Lower leg skin (tissue), 4 donors: ENCODE measurements around the gene TACR1. TPM values are rescaled to one million over a fixed set of nuclear protein-coding genes. Genes with fewer than 3 reads are reported as not detected.
"Not testable (repeated sequence)": the region's sequence is repeated elsewhere in the genome, so short reads cannot be mapped to it uniquely, and the experiment has no call there.

Experiments
- DNase-seq, 2 donors: peaks; one replicate each; pipeline ENCODE4 v3.0.0-alpha.2; 2019; ENCODE audit warnings: low spot score in 2 of 2
- H3K4me3 ChIP-seq: fragments of 200-600 bp; sonication (generic); 2 replicates; pipeline ENCODE4 v1.5.1; 2017; ENCODE audit warnings: mild to moderate bottlenecking, low read depth; ENCODE audit not compliant: poor library complexity, severe bottlenecking
- POLR2A ChIP-seq, 2 donors: fragments of 450-650 bp; IDR thresholded peaks; one replicate each; pipeline ENCODE4 v1.6.1; 2016 to 2017; ENCODE audit warnings: antibody characterized with exemption in 2 of 2, mild to moderate bottlenecking in 1 of 2, moderate library complexity in 1 of 2
- WGBS, 2 donors: methylation state at CpG; one replicate each; pipeline ENCODE4 v1.1.5; 2018; 5-methylcytosine and 5-hydroxymethylcytosine counted together
- intact Hi-C: fragments of 100-400 bp; cut with DNase I; formaldehyde crosslinking; loops from one replicate; pipeline ENCODE4 v1.15.0; 2023; ENCODE audit warnings: low total_unique reads
- total RNA-seq, 4 donors: library from RNA; depleted of rRNA; stranded (reverse); fragments of >200 nt; gene quantifications; one replicate each; pipeline ENCODE4 v1.1.0, GENCODE V29; 2016
- TF ChIP-seq, protein P1 (sequence below), 3 donors: fragments of 450-650 bp; IDR thresholded peaks; one replicate each; pipeline ENCODE4 v1.5.1; 2016; ENCODE audit warnings: antibody characterized with exemption in 3 of 3, mild to moderate bottlenecking in 3 of 3, moderate library complexity in 2 of 3

The TACR1 gene
- total RNA-seq, 4 donors from 2014 or later: 0.95 to 8.0 (median 2.7) TPM

DNA sequence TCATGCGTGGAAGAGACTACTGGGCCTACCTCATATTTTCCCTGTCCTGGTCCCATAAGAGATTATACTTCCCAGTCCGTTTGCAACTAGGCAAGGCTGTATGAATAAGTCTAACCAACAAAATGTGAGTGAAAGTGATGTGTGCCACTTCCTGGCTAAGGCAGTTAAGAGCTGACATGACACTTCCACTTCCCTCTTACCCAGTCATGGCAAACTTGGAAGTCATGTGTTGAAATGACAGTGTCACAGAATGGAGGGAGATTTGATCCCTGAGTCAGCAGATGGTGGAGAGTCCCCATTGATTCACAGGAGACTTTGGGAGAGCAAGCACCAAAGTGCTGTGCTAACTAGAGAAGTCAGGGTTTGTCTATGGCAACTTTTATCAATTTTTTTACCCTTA, 36.4 kb downstream of the TACR1 start:
- intact Hi-C loops: no loop called here

DNA sequence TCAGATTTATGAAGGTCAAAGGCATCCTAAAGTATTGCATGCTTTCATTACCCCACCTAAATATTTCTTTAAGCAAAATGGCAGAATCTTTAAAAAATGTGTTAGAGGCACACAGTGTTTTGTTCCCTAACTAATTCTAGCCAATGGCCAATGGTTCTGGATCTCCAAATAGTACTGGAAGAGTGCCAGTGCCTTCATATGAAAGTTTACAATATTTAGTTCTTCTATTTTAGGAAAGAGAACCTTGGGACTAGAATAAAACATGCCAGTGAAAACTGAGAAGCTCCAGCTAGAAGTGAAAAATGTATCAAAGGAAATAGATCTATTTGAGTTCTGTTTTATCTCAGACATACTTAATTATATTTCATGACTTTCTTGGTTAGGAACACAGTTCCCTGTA, 37.1 kb downstream of the TACR1 start:
- TF ChIP-seq POLR2A (IDR thresholded peaks at IDR 0.05): no peak
- TF ChIP-seq, protein P1, sequence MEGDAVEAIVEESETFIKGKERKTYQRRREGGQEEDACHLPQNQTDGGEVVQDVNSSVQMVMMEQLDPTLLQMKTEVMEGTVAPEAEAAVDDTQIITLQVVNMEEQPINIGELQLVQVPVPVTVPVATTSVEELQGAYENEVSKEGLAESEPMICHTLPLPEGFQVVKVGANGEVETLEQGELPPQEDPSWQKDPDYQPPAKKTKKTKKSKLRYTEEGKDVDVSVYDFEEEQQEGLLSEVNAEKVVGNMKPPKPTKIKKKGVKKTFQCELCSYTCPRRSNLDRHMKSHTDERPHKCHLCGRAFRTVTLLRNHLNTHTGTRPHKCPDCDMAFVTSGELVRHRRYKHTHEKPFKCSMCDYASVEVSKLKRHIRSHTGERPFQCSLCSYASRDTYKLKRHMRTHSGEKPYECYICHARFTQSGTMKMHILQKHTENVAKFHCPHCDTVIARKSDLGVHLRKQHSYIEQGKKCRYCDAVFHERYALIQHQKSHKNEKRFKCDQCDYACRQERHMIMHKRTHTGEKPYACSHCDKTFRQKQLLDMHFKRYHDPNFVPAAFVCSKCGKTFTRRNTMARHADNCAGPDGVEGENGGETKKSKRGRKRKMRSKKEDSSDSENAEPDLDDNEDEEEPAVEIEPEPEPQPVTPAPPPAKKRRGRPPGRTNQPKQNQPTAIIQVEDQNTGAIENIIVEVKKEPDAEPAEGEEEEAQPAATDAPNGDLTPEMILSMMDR (IDR thresholded peaks at IDR 0.05): no peak
- no peak overlapping the region for H3K4me3 ChIP-seq
- intact Hi-C loops: no loop called here
- DNase-seq: no peak

More for the DNA sequence above, 36.4 kb downstream of the TACR1 start:
- no peak for TF ChIP-seq POLR2A (IDR thresholded peaks at IDR 0.05)
- TF ChIP-seq, protein P1 (IDR thresholded peaks at IDR 0.05): no peak
- WGBS, 2 donors: 79 to 81% methylated on average over 2 of the region's 2 CpGs
- H3K4me3 ChIP-seq: no peak overlapping the region
- no peak for DNase-seq

DNA sequence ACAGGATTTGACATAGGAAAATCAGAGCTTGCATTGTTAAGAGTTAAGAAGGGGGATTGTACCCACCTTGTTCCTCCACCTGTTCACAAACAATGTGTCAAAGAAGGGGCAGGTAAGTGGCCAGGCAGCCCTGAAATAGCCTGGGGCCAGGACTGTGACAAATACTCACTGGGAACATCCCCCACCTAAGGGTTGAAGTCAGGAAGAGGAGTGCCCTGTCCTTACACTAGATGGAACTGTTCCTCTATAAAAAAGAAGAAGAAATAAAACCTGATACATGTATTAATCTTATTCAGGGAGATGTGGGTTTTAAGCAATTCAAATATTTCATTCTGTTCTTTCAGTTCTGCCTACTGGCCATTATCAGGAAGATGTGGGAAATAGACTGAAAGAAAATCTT, 41.9 kb downstream of the TACR1 start:
- no peak for DNase-seq
- no peak overlapping the region for H3K4me3 ChIP-seq

DNA sequence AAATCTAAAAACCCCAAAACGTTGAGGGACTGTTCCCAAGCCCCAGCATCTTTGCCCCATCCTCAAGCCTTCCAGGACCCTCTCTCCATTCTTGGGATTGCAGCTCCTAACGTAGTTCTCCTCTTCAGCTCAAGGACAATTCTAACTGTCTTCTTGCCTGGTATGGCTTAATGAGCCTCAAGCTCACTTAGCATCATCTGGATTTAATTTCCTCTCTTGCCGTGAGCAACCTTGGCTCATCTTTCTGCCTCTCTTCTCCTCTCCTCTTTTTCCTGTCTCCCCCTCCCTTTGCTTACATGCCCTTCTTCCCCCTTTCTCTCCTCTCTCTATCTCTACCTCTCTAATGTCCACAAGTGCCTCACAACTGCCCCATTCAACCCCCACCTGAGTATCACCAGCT, 44.2 kb downstream of the TACR1 start:
- TF ChIP-seq, protein P1 (IDR thresholded peaks at IDR 0.05): no peak
- no peak for TF ChIP-seq POLR2A (IDR thresholded peaks at IDR 0.05)
- intact Hi-C loops: no loop called here
- H3K4me3 ChIP-seq: no peak overlapping the region
- no peak for DNase-seq
- 55 to 63% methylated on average over 3 of the region's 3 CpGs for WGBS, 2 donors

More for the DNA sequence above, 41.9 kb downstream of the TACR1 start:
- TF ChIP-seq, protein P1 (IDR thresholded peaks at IDR 0.05): no peak
- no peak for TF ChIP-seq POLR2A (IDR thresholded peaks at IDR 0.05)
- intact Hi-C loops: no loop called here

DNA sequence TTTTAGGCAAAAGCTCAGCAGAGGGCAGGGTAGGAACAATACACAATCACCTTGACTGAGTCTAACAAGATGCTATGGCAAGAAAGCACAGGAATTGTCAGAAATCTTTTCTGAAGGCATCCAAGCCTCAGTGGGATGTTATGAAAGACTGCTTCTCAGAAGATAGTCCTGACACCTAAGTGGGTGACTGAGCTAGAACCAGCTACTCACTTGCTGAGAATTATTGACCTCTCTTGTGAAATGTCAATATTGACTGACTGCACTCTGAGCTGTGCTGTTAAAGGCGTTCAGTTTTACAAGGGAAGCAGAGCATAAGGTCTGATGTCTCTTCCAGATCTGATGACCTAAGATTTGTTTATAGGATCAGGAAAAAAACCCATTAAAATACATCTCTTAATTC, 46.1 kb downstream of the TACR1 start:
- WGBS, 2 donors: 70 to 77% methylated on average over 1 of the region's 1 CpG
- no peak for DNase-seq
- intact Hi-C loops: no loop called here

DNA sequence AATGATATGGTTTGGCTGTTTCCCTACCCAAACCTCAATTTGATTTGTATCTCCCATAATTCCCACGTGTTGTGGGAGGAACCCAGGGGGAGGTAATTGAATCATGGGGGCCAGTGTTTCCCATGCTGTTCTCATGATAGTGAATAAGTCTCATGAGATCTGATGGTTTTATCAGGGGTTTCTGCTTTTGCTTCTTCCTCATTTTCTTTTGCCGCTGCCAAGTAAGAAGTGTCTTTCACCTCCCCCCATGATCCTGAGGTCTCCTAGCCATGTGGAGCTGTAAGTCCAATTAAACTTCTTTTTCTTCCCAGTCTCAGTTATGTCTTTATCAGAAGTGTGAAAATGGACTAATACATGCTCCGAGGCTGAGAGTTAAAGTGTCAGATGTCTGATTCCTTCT, 47.1 kb downstream of the TACR1 start:
- WGBS, 2 donors: 72 to 76% methylated on average over 3 of the region's 3 CpGs
- DNase-seq, H3K4me3 ChIP-seq, intact Hi-C loops: not testable (repeated sequence)

More for the DNA sequence above, 46.1 kb downstream of the TACR1 start:
- no peak overlapping the region for H3K4me3 ChIP-seq
- TF ChIP-seq, protein P1 (IDR thresholded peaks at IDR 0.05): no peak
- no peak for TF ChIP-seq POLR2A (IDR thresholded peaks at IDR 0.05)

DNA sequence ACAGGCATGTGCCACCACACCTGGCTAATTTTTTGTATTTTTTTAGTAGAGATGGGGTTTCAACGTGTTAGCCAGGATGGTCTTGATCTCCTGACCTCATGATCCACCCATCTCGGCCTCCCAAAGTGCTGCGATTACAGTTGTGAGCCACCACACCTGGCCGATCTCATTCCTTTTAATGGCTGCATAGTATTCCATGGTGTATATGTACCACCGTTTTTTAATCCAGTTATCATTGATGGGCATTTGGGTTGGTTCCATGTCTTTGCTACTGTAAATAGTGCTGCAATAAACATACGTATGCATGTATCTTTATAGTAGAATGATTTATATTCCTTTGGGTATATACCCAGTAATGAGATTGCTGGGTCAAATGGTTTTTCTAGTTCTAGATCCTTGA, 51.4 kb downstream of the TACR1 start:
- not testable (repeated sequence) for DNase-seq
- WGBS, 2 donors: 96% methylated on average over 6 of the region's 6 CpGs

More for the DNA sequence above, 51.4 kb downstream of the TACR1 start:
- intact Hi-C loops, H3K4me3 ChIP-seq: not testable (repeated sequence)
